Renal cortex interstitium (tissue), 11 donors: Measurements from ENCODE around the gene GLCE. TPM values are rescaled to one million over a fixed set of nuclear protein-coding genes. Genes with fewer than 3 reads are reported as not detected.
A peak's percentile ranks its signal among the peaks of the same experiment; 100 is the strongest.
"Not testable (repeated sequence)": the region's sequence is repeated elsewhere in the genome, so short reads cannot be mapped to it uniquely, and the experiment has no call there.

Experiments
- DNase-seq, 11 donors: peaks; one replicate each; pipeline ENCODE4 v3.0.0-alpha.2; 2013; ENCODE audit warnings: low read depth in 9 of 11, low spot score in 4 of 11; ENCODE audit errors: extremely low read depth in 1 of 11
- polyA plus RNA-seq, 3 donors: library from polyadenylated mRNA; unstranded; fragments of 120-200 nt; gene quantifications; one replicate each; pipeline ENCODE4 v1.2.1, GENCODE V29; 2013; ENCODE audit not compliant: insufficient read length in 3 of 3

Gene GLCE
- polyA plus RNA-seq, 3 donors: 42.0 to 53.9 (median 43.7) TPM

GRCh38 chr15:69302087-69302486 is 141.7 kb downstream of the GLCE start:
- DNase-seq: not testable (repeated sequence)

- no peak for DNase-seq
Observed at GRCh38 chr15:69302929-69303328, 142.5 kb downstream of the GLCE start.

DNA sequence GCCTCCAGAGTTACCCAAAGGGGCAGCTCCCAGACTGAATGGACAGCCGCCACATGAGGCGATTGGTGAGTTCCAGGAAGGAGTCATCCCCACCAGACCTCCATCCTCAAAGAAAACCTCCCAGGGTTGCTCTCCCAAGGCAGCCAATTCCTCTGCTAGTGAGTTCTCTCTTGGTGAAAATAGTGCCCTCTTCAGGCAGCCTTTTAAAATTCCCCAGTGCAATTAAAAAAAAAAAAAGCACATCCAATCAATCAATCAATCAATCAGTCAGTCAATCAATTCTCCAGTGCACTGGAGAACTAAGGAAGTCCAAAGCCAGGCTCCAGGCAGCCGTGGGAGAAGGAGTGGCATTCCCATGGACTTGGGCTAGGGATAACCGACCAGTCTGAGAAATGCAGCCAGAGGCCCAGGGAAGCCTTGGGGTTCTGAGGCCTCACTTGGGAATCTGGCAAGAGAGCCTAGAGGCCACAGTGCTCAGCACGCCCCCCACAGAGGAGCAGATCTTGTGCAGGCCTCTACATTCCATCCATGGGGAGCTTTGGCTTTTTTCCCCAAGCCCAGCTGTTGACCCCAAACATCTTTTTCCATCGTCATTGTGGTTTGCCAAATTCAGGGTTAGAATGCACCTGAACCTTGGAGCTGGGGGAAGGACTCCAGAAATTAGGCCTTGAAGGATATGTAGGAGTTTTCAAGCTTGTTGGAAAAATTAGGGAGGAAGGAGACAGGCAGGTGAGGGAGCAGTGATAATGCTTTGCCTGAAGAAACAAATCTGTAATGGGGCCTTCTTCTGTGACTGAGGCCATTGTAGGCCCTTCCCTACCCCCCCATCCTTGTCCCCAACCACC is 143.1 kb downstream of the GLCE start:
- DNase-seq: no peak

DNA sequence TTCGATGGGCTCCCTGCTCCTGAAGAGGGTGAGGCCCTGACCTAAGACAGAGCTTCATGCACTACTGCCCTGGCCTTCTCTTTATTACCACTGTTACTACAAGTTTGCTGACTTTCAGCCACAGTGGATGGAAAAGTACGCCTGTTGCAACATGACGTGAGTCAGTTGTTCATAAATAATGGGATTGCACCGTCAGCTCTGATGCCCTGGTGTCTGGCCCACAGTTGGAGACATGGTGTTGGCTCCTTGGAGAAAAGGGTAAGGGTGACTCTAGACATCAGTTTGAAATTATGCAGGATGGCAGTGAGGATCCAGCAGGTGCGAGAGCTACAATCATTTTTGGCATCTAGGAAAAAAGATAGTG is 143.7 kb downstream of the GLCE start:
- DNase-seq: no peak

DNA sequence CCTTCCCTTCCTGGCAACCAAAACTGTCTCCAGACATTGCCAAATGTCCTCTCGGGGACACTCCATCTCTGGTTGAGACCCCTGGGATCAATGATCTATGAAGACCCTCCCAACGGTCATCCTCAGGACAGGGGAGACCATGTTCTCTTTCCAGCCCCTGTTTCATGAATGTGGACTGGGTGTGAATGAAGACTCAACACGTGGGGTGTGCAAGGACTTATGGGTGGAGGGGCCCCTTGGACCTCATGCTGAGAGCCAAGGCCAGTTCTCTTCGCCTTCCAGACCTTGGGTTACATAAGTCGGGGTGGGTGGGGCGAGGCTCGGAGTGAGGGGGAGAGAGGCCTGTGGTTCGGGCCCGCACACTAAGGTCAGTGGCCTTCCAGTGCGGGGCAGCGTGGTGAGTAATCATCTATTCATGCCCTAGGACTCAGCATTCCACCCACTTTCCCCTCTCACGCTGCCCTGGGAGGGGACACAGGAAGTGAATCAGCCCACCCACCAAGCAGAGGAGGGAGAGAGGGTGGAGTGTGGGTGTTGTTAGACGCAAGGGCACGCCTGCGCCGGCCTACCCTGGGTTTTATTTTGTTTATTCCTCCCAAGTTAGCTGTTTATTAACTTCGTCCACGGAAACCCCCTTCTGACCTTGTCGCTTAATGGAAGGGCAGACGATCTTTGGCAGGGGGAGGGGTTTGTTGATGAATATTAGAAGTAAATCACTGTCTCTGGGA is 144.9 kb downstream of the GLCE start:
- DNase-seq: peak in 2 of 11 donors; percentile 33 to 53

DNA sequence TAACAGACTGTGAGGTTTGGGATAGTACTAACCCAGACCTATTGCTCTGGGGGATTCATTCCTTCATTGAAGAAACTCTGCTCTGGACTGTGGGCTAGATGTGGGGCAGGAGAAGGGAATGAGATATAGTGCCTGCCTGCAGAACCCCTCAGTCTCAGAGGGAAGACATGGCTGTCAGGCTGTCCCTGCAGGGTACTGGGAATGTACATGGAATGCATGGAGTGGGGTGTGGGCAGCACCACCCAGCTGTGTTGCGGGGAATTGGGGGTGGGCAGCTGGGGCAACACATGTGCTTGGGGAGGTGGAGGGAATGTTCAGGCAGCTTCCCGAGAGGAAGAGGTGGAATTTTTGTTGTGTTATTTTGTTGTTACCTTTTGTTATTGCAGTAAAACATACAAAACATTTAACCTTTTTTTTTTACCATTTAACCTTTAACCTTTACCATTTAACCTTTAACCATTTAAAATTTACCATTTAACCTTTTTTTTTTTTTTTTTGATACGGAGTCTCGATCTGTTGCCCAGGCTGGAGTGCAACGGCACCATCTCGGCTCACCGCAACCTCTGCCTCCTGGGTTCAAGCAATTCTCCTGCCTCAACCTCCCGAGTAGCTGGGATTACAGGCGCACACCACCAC is 145.6 kb downstream of the GLCE start:
- DNase-seq: no peak

- no peak for DNase-seq
Observed at GRCh38 chr15:69307939-69308338, 147.5 kb downstream of the GLCE start.

- DNase-seq: no peak
Observed at GRCh38 chr15:69308949-69309348, 148.5 kb downstream of the GLCE start.

DNA sequence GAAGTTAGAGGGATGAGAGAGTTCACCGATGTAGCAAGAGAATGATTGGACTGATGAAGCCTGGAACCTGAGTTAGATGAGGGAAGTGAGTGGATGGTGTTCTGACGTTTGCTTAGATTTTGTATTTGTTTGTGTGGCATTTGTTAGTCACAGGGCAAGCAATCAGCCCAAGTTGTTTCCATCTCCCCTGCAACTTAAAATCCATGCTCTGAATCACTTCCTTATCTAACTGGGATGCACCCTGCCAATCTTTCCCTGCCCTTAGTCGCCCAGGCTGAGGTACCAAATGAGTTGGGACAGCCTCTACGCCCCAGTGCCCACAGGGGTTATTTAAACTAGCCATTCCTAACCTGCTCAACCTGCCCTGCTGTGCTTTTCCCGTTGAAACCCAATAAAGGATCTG is 150.9 kb downstream of the GLCE start:
- DNase-seq: no peak

DNA sequence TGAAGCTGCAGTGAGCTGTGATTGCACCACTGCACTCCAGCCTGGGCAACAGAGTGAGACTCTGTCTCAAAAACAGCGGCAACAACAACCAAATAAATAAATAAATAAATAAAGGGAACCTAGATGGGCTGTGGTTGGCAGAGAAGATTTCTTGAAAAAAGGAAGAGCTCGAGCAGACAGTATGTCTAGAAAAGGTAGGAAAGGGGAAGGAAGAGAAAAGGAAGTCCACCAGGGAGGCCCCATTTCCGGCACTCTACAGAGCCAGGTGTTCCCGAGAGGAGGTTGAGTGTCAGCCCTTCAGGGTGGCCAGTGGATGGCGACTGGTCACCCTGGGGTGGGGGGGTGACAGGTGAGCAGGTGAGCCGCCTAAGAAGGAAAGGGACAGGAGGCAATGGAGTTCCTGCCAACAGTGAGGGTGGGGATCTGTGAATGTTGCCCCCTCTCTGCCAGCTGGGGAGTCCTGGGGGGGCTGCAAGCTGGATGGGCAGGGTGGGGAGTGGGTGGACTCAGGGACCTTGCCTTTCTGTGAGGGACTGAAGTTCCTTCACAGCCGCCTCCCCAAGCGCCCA is 153.1 kb downstream of the GLCE start:
- DNase-seq: no peak

DNA sequence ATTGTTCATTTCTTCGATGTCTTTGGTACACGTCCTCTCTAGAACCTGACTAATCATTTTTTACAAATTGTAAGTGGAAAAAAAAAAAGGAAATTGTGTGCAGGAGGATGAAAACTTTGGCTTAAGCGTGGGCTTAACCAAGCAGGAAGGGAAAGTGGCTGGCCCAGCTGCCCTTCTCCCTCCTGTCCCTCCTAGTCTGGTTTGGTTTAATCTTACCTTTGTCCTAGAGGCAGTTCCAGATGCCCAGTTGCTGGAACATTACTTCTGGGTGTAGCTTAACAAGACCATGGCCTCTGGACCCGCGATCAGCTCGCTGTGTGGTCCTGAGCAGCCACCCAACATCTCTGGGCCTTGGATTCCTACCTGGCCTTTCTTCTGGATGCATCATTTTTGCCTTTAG is 153.7 kb downstream of the GLCE start:
- no peak for DNase-seq

GRCh38 chr15:69314736-69315135 is 154.3 kb downstream of the GLCE start:
- no peak for DNase-seq

GRCh38 chr15:69315402-69316110 is 155.1 kb downstream of the GLCE start:
- DNase-seq: no peak

DNA sequence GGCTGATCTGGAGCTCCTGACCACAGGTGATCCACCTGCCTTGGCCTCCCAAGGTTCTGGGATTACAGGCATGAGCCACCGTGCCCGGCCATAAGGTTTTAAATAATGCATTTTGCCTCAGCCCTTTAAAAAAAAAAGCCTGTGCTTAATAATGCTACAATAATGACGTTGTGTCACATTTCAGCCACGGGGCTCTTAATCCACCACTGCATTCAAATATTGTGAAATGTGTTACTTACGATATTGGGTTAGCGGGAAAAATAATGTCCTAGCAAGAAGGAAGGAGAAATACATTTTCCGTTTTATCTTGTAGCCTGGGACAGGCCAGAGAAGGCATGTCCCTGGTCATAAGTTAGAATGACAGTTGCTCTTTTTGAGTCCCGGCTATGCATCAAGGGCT is 155.9 kb downstream of the GLCE start:
- no peak for DNase-seq

DNA sequence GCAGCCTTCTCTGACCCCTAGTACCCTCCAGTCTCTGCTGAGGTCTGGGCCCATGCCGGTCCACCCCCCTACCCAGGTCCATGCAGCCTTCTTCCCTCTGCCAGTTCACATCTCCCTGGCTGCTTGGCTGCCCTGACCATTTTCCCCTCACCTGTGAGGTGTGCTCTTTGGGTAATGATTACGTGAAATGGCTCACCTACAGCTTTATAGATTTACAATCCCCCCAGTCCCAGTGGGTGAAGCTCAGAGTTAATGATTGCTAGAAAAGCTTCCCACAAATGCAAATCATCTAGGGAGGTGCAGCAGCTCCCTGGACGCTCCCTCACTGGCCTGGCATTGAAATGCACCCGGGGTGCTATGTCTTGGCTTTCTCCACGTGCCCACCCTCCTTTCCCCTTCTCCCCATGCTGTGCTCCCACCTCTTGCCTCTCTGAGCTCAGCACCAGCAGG is 157.0 kb downstream of the GLCE start:
- DNase-seq: peak in 4 of 11 donors; percentile 43 to 75 (median 56)

DNA sequence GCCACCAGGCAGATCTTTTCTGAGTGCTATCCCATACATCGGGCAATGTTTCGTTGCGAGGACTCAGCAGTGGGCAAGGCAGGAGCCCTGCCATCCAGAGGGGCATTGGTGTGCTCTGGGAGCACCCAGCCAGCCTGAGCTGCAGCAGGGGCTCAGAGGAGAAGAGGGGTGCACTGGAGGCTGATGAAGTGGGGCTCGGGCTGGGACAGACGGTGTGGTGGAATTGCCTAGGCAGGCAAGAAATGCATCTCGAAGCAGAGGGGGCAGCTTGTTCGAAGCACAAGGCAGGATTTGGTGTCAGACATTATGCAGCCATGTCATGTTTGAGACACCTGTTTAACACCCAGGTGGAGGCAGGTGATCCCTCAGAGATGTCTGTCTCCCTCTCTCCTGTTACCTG is 157.6 kb downstream of the GLCE start:
- no peak for DNase-seq

GRCh38 chr15:69319384-69320375 is 159.2 kb downstream of the GLCE start:
- DNase-seq: no peak

- DNase-seq: no peak
Observed at GRCh38 chr15:69320977-69321554, 160.6 kb downstream of the GLCE start.
